K562 (cell line): ENCODE data around the gene PRAME. TPM values are rescaled to one million over a fixed set of nuclear protein-coding genes. Genes with fewer than 3 reads are reported as not detected.

Experiments used
- ARID3A ChIP-seq: IDR thresholded peaks from 2 replicates; pipeline ENCODE4 v1.6.1; 2012; ENCODE audit warnings: low read depth, low read length, improper control_type of control experiment, borderline replicate concordance
- ATF2 ChIP-seq: sonication (generic); formaldehyde crosslinking; IDR thresholded peaks from 2 replicates; pipeline ENCODE4 v1.8.1; 2022; ENCODE audit warnings: missing genetic modification reagents
- CCAR2 ChIP-seq: fragments of 200-400 bp; formaldehyde crosslinking; IDR thresholded peaks from 2 replicates; pipeline ENCODE4 v1.6.1; 2017; ENCODE audit warnings: mild to moderate bottlenecking, low read depth, low read length
- DLX4 ChIP-seq: fragments of 250-450 bp; sonication (Bioruptor Pico); IDR thresholded peaks from 2 replicates; pipeline ENCODE4 v1.6.1; 2021; ENCODE audit warnings: mild to moderate bottlenecking
- E2F3 ChIP-seq: fragments of 250-450 bp; sonication (Bioruptor Pico); IDR thresholded peaks from 2 replicates; pipeline ENCODE4 v1.4.0; 2020; ENCODE audit warnings: mild to moderate bottlenecking
- ELK3 ChIP-seq: fragments of 450-650 bp; formaldehyde crosslinking; IDR thresholded peaks from 2 replicates; pipeline ENCODE4 v1.4.0; 2020; ENCODE audit warnings: mild to moderate bottlenecking
- MEF2D ChIP-seq: conservative IDR thresholded peaks from 2 replicates; pipeline ENCODE4 v1.6.1; 2016; ENCODE audit warnings: low read depth, missing genetic modification characterization, missing compliant biosample characterization
- MITF ChIP-seq: IDR thresholded peaks from 2 replicates; pipeline ENCODE4 v1.6.1; 2014; ENCODE audit warnings: antibody characterized with exemption
- MNT ChIP-seq, 2 experiments: fragments of 450-650 bp; conservative IDR thresholded peaks; 2 replicates each; pipeline ENCODE4 v1.6.1; 2017; ENCODE audit warnings: mild to moderate bottlenecking in 2 of 2, moderate library complexity in 2 of 2
- NFYB ChIP-seq: IDR thresholded peaks from 2 replicates; pipeline ENCODE4 v1.6.1; 2011; ENCODE audit warnings: mild to moderate bottlenecking, moderate library complexity; ENCODE audit not compliant: insufficient read length; ENCODE audit errors: extremely low read depth
- PCBP2 ChIP-seq: fragments of 200-400 bp; formaldehyde crosslinking; IDR thresholded peaks from 2 replicates; pipeline ENCODE4 v1.6.1; 2018; ENCODE audit warnings: low read length, low read depth, mild to moderate bottlenecking, moderate library complexity; ENCODE audit not compliant: poor library complexity, severe bottlenecking
- ZBTB12 ChIP-seq: fragments of 250-450 bp; sonication (Bioruptor Pico); IDR thresholded peaks from 2 replicates; pipeline ENCODE4 v1.4.0; 2020
- ZC3H4 ChIP-seq: sonication (generic); formaldehyde crosslinking; IDR thresholded peaks from 2 replicates; pipeline ENCODE4 v1.9.0; 2021; ENCODE audit warnings: missing genetic modification reagents, borderline replicate concordance
- ZKSCAN1 ChIP-seq: fragments of 150-350 bp; IDR thresholded peaks from 2 replicates; pipeline ENCODE4 v1.6.1; 2016; ENCODE audit warnings: low read depth, low read length
- ZNF124 ChIP-seq: sonication (generic); formaldehyde crosslinking; IDR thresholded peaks from 2 replicates; pipeline ENCODE4 v1.8.1; 2022; ENCODE audit warnings: missing genetic modification reagents
- ZNF134 ChIP-seq: fragments of 250-450 bp; sonication (Bioruptor Pico); conservative IDR thresholded peaks from 2 replicates; pipeline ENCODE4 v1.4.0; 2020
- ZNF197 ChIP-seq: fragments of 200-800 bp; sonication (Bioruptor generic); IDR thresholded peaks from 2 replicates; pipeline ENCODE4 v1.6.1; 2016; ENCODE audit warnings: low read depth, missing genetic modification characterization, missing compliant biosample characterization
- polyA plus RNA-seq, 8 experiments: library from polyadenylated mRNA; depleted of rRNA in 4 of 8; stranded (reverse) in 5 of 8; unstranded in 3 of 8; fragments of >200 nt; fragmentation: Nextera tagmentation in 2 of 8; fragmentation: Illumina TruSeq in 1 of 8; extraction: Ambion mirVana in 2 of 8; extraction: Trizol in 1 of 8; gene quantifications; 2 replicates each; pipeline versions ENCODE4 v1.2.1 to v1.2.3, GENCODE V29; 2011 to 2014; ENCODE audit warnings: inconsistent platforms in 1 of 8, missing spikeins in 1 of 8
- total RNA-seq, 7 experiments: library from RNA; depleted of rRNA in 6 of 7; stranded (reverse); fragments of >200 nt in 6 of 7; fragmentation: Illumina TruSeq in 2 of 7; extraction: Trizol in 2 of 7; gene quantifications; 2 replicates each; pipeline versions ENCODE4 v1.2.1 to v1.2.3, GENCODE V29; 2011 to 2021; ENCODE audit warnings: low replicate concordance in 1 of 7

The PRAME gene
- total and polyA plus RNA-seq, 9 of the 15 experiments (the other 6 are each of a cell fraction or from before 2014, with no cell fraction given): 662 to 2,141 (median 1,142) TPM

GRCh38 chr22:22533417-22533816 lies 25.6 kb downstream of the PRAME start (continued):
- TF ChIP-seq ARID3A (no peak), ATF2 (0 out of 2 replicates have a peak, but pooled peaks have one; percentile 65), ZC3H4 (CRISPR knock-in tag) (no peak), MITF (no peak), ZBTB12 (no peak), DLX4 (CRISPR knock-in tag) (peak; percentile 64; the same call in 1 of the 2 replicates), ZKSCAN1 (no peak), PCBP2 (no peak), E2F3 (CRISPR knock-in tag) (no peak), ZNF124 (0 out of 2 replicates have a peak, but pooled peaks have one; percentile 51), ELK3 (CRISPR knock-in tag) (no peak), ZNF197 (no peak), MEF2D (tag) (no peak), CCAR2 (no peak), MNT (conservative IDR thresholded peaks at IDR 0.05) (no peak), NFYB (no peak), ZNF134 (CRISPR knock-in tag) (no peak)
